ENCODE data around the gene AGER.

- TF ChIP-seq CTCF (IDR thresholded peaks at IDR 0.05) = no peak
- TF ChIP-seq EP300 (IDR thresholded peaks at IDR 0.05) = no peak
Measured at GRCh38 chr6:32175322-32175710, 8.7 kb downstream of the AGER start.
